ENCODE data around the gene CATSPERB.

Gene CATSPERB

DNA sequence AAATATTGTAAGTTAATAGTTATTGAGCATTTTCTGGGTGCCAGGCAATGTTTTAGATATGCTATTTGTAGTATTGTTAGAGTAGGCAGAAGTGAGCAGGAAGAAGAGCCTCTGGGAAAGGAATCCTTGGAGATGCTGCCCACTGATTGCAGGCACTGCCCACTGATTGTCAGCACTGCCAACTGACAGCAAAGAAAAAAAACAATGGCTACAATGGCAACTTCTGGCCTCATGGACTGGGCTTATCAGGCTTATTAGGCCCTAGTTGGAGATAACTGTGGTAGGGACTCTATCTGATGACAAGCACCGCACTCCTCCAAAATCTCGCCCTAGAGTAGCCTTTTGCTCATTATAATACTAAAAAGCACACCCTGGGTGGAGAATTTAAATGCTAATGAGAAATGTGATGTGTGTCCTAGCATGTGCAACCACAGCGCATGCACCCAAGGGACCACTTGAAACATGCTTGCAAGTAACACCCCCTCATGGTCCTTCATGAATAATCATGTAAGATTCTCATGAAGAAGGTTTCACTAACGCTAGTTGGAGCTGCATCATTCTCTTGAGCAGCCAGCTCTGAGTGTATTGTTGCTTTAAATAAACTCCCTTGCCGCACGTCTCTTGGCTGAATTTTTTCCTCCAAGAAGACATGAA lies 118.3 kb downstream of the CATSPERB start:
- TF ChIP-seq CTCF (IDR thresholded peaks at IDR 0.05; ENCODE audit: borderline replicate concordance, extremely low read depth, low read length, poor library complexity, severe bottlenecking) (no peak), EZH2 (IDR thresholded peaks at IDR 0.05; ENCODE audit: borderline replicate concordance, low read depth, low read length, severe bottlenecking) (no peak)
- Histone ChIP-seq H3K4me3 (ENCODE audit: low read depth in 1 of 2, low read length in 2 of 2) (no peak overlapping the region), H3K27me3 (ENCODE audit: insufficient read depth, low read length, poor library complexity) (no peaks in the 10 kb centered on the region), H3K4me1 (ENCODE audit: insufficient read depth, low read length) (no peaks in the 10 kb centered on the region), H3K9me3 (ENCODE audit: insufficient read depth, low read length, severe bottlenecking) (no peaks in the 10 kb centered on the region), H3K79me2 (ENCODE audit: insufficient read depth, low read length) (no peaks in the 10 kb centered on the region), H3K4me2 (ENCODE audit: insufficient read depth, low read length) (no peak overlapping the region), H3K9ac (ENCODE audit: low read depth, low read length) (no peak overlapping the region), H3K27ac (ENCODE audit: low read length) (no peak overlapping the region), H2AFZ (ENCODE audit: low read depth, low read length) (no peak overlapping the region), H3K36me3 (ENCODE audit: insufficient read depth, low read length) (no peaks in the 10 kb centered on the region), H4K20me1 (ENCODE audit: insufficient read depth, low read length) (no peaks in the 10 kb centered on the region)
- DNase-seq = no peak
- ATAC-seq (ENCODE audit: insufficient read depth, low read depth) = no peak

DNA sequence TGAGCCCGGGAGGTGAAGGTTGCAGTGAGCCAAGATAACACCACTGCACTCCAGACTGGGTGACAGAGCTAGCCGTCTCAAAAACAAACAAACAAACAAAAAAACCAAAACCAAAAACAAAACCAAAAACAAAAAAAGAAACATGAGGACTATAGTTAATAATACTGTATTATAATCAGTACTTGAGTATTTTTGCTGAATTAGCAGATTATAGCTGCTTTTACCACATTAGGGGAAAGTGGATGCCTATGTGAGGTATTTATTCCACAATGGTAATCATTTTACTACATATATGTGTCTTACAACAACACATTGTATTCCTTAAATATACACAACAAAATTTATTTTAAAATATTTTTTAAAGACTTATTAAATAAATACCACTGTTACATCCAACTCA lies 120.4 kb downstream of the CATSPERB start:
- no peak overlapping the region for H3K9ac ChIP-seq (ENCODE audit: low read depth, low read length)
- no peak overlapping the region for H2AFZ ChIP-seq (ENCODE audit: low read depth, low read length)
- H3K27me3 ChIP-seq (ENCODE audit: insufficient read depth, low read length, poor library complexity) = no peaks in the 10 kb centered on the region
- no peaks in the 10 kb centered on the region for H3K9me3 ChIP-seq (ENCODE audit: insufficient read depth, low read length, severe bottlenecking)
- no peaks in the 10 kb centered on the region for H3K36me3 ChIP-seq (ENCODE audit: insufficient read depth, low read length)
- ATAC-seq (ENCODE audit: insufficient read depth, low read depth) = no peak
- TF ChIP-seq EZH2 (IDR thresholded peaks at IDR 0.05; ENCODE audit: borderline replicate concordance, low read depth, low read length, severe bottlenecking) (no peak), CTCF (IDR thresholded peaks at IDR 0.05; ENCODE audit: borderline replicate concordance, extremely low read depth, low read length, poor library complexity, severe bottlenecking) (no peak)
- H3K4me1 ChIP-seq (ENCODE audit: insufficient read depth, low read length) = no peaks in the 10 kb centered on the region
- H3K27ac ChIP-seq (ENCODE audit: low read length) = no peak overlapping the region
- no peak for DNase-seq
- H3K79me2 ChIP-seq (ENCODE audit: insufficient read depth, low read length) = no peaks in the 10 kb centered on the region
- no peak overlapping the region for H3K4me3 ChIP-seq (ENCODE audit: low read depth in 1 of 2, low read length in 2 of 2)
- H3K4me2 ChIP-seq (ENCODE audit: insufficient read depth, low read length) = no peak overlapping the region
- H4K20me1 ChIP-seq (ENCODE audit: insufficient read depth, low read length) = no peaks in the 10 kb centered on the region

DNA sequence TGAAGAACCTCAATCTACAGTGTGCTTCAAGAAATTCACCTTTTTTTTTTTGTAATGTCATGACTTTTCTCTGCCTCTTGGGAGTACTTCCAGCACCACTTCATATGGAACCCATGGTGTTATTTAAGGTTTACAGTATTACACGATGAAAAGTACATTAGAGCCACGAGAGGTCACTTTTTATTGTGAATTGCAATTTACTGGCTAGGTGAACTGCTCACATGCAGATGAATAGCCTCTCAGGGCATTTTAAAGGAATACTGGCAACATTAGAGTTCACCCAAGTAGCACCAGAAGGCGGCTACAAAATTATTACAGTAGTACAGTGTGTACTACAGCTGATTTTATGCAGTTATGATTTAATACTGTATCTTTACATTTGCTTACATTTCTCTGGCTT lies 122.7 kb downstream of the CATSPERB start:
- TF ChIP-seq EZH2 (IDR thresholded peaks at IDR 0.05; ENCODE audit: borderline replicate concordance, low read depth, low read length, severe bottlenecking) (no peak), CTCF (IDR thresholded peaks at IDR 0.05; ENCODE audit: borderline replicate concordance, extremely low read depth, low read length, poor library complexity, severe bottlenecking) (no peak)
- Histone ChIP-seq H3K9me3 (ENCODE audit: insufficient read depth, low read length, severe bottlenecking) (no peaks in the 10 kb centered on the region), H3K9ac (ENCODE audit: low read depth, low read length) (no peak overlapping the region), H2AFZ (ENCODE audit: low read depth, low read length) (no peak overlapping the region), H3K36me3 (ENCODE audit: insufficient read depth, low read length) (no peaks in the 10 kb centered on the region), H4K20me1 (ENCODE audit: insufficient read depth, low read length) (no peaks in the 10 kb centered on the region), H3K27me3 (ENCODE audit: insufficient read depth, low read length, poor library complexity) (no peaks in the 10 kb centered on the region), H3K4me2 (ENCODE audit: insufficient read depth, low read length) (no peak overlapping the region), H3K4me3 (ENCODE audit: low read depth in 1 of 2, low read length in 2 of 2) (no peak overlapping the region), H3K4me1 (ENCODE audit: insufficient read depth, low read length) (no peaks in the 10 kb centered on the region), H3K27ac (ENCODE audit: low read length) (no peak overlapping the region), H3K79me2 (ENCODE audit: insufficient read depth, low read length) (no peaks in the 10 kb centered on the region)
- ATAC-seq (ENCODE audit: insufficient read depth, low read depth) (no peak), DNase-seq (no peak)
